PFSK-1 (cell line): Measurements from ENCODE around the gene SLC25A44.

ENCODE experiments used
- FOXP2 ChIP-seq: optimal IDR thresholded peaks from 2 replicates; pipeline ENCODE3; 2011; ENCODE audit warnings: borderline replicate concordance, control low read depth, inconsistent platforms; ENCODE audit not compliant: insufficient read depth; ENCODE audit errors: extremely low read length, extremely low read depth
- POLR2AphosphoS5 ChIP-seq: IDR thresholded peaks from 2 replicates; pipeline ENCODE4 v1.6.1; 2012; ENCODE audit warnings: low read depth, mild to moderate bottlenecking, control low read depth, low read length, moderate library complexity
- REST ChIP-seq, 2 experiments: IDR thresholded peaks; 2 replicates each; pipeline versions ENCODE4 v1.6.1 to v1.8.0; 2011 to 2012; ENCODE audit warnings: low read depth in 2 of 2, low read length in 2 of 2, control low read depth in 1 of 2, inconsistent platforms in 1 of 2, mild to moderate bottlenecking in 1 of 2, moderate library complexity in 1 of 2; ENCODE audit not compliant: insufficient read depth in 1 of 2
- SIN3A ChIP-seq: IDR thresholded peaks from 2 replicates; pipeline ENCODE4 v1.6.1; 2012; ENCODE audit warnings: mild to moderate bottlenecking, low read length, moderate library complexity, borderline replicate concordance; ENCODE audit not compliant: insufficient read depth
- TAF1 ChIP-seq: IDR thresholded peaks from 2 replicates; pipeline ENCODE4 v1.6.1; 2012; ENCODE audit warnings: low read length, control low read depth, borderline replicate concordance; ENCODE audit not compliant: insufficient read depth

The SLC25A44 gene

GRCh38 chr1:156157506-156157905, 36.4 kb upstream of the SLC25A44 start:
- TF ChIP-seq SIN3A (no peak), FOXP2 (no peak)

- TF ChIP-seq REST (IDR thresholded peaks at IDR 0.05; ENCODE audit: insufficient read depth in 1 of 2, low read depth in 2 of 2, low read length in 2 of 2) (no peak), TAF1 (no peak), FOXP2 (no peak), SIN3A (no peak), POLR2AphosphoS5 (no peak)
Observed at GRCh38 chr1:156157966-156158365, 35.9 kb upstream of the SLC25A44 start.

- TF ChIP-seq POLR2AphosphoS5: no peak
- TF ChIP-seq FOXP2: no peak
- TF ChIP-seq REST (IDR thresholded peaks at IDR 0.05; ENCODE audit: insufficient read depth in 1 of 2, low read depth in 2 of 2, low read length in 2 of 2): no peak
- no peak for TF ChIP-seq TAF1
- TF ChIP-seq SIN3A: no peak
Observed at GRCh38 chr1:156160000-156160742, 33.7 kb upstream of the SLC25A44 start.

- TF ChIP-seq POLR2AphosphoS5 (no peak), SIN3A (no peak), TAF1 (no peak), FOXP2 (no peak), REST (IDR thresholded peaks at IDR 0.05; ENCODE audit: insufficient read depth in 1 of 2, low read depth in 2 of 2, low read length in 2 of 2) (no peak)
Observed at GRCh38 chr1:156160743-156161171, 33.1 kb upstream of the SLC25A44 start.

- TF ChIP-seq FOXP2 (no peak), REST (IDR thresholded peaks at IDR 0.05; ENCODE audit: insufficient read depth in 1 of 2, low read depth in 2 of 2, low read length in 2 of 2) (no peak), TAF1 (no peak), SIN3A (no peak), POLR2AphosphoS5 (no peak)
Observed at GRCh38 chr1:156162430-156163037, 31.4 kb upstream of the SLC25A44 start.
